ENCODE data around the gene ASIC2.

Gene ASIC2

GRCh38 chr17:33163533-33164168, 129.4 kb downstream of the ASIC2 start:
- no peak for DNase-seq (ENCODE audit: low read depth in 2 of 3, low spot score in 2 of 3)

- no peak for DNase-seq (ENCODE audit: low read depth in 2 of 3, low spot score in 2 of 3)
Measured at GRCh38 chr17:33154869-33155455, 138.1 kb downstream of the ASIC2 start.

- no peak for DNase-seq (ENCODE audit: low read depth in 2 of 3, low spot score in 2 of 3)
Measured at GRCh38 chr17:33152783-33153182, 140.3 kb downstream of the ASIC2 start.

- no peak for DNase-seq (ENCODE audit: low read depth in 2 of 3, low spot score in 2 of 3)
Measured at GRCh38 chr17:33151565-33151964, 141.5 kb downstream of the ASIC2 start.

- DNase-seq (ENCODE audit: low read depth in 2 of 3, low spot score in 2 of 3) = no peak
Measured at GRCh38 chr17:33145941-33146340, 147.2 kb downstream of the ASIC2 start.

GRCh38 chr17:33144837-33145236, 148.3 kb downstream of the ASIC2 start:
- no peak for DNase-seq (ENCODE audit: low read depth in 2 of 3, low spot score in 2 of 3)

- DNase-seq (ENCODE audit: low read depth in 2 of 3, low spot score in 2 of 3) = no peak
Measured at GRCh38 chr17:33142705-33143299, 150.3 kb downstream of the ASIC2 start.

GRCh38 chr17:33140413-33141099, 152.5 kb downstream of the ASIC2 start:
- DNase-seq (ENCODE audit: low read depth in 2 of 3, low spot score in 2 of 3) = no peak

GRCh38 chr17:33138627-33139026, 154.5 kb downstream of the ASIC2 start:
- no peak for DNase-seq (ENCODE audit: low read depth in 2 of 3, low spot score in 2 of 3)

- DNase-seq (ENCODE audit: low read depth in 2 of 3, low spot score in 2 of 3) = no peak
Measured at GRCh38 chr17:33137426-33137825, 155.7 kb downstream of the ASIC2 start.

GRCh38 chr17:33135691-33136090, 157.4 kb downstream of the ASIC2 start:
- no peak for DNase-seq (ENCODE audit: low read depth in 2 of 3, low spot score in 2 of 3)

GRCh38 chr17:33131620-33132019, 161.5 kb downstream of the ASIC2 start:
- no peak for DNase-seq (ENCODE audit: low read depth in 2 of 3, low spot score in 2 of 3)

- no peak for DNase-seq (ENCODE audit: low read depth in 2 of 3, low spot score in 2 of 3)
Measured at GRCh38 chr17:33127706-33128105, 165.4 kb downstream of the ASIC2 start.

GRCh38 chr17:33126086-33126485, 167.0 kb downstream of the ASIC2 start:
- DNase-seq (ENCODE audit: low read depth in 2 of 3, low spot score in 2 of 3) = no peak

GRCh38 chr17:33125552-33125950, 167.5 kb downstream of the ASIC2 start:
- no peak for DNase-seq (ENCODE audit: low read depth in 2 of 3, low spot score in 2 of 3)

GRCh38 chr17:33124871-33125551, 168.1 kb downstream of the ASIC2 start:
- no peak for DNase-seq (ENCODE audit: low read depth in 2 of 3, low spot score in 2 of 3)

GRCh38 chr17:33124185-33124584, 168.9 kb downstream of the ASIC2 start:
- DNase-seq (ENCODE audit: low read depth in 2 of 3, low spot score in 2 of 3) = no peak

GRCh38 chr17:33121756-33122155, 171.3 kb downstream of the ASIC2 start:
- DNase-seq (ENCODE audit: low read depth in 2 of 3, low spot score in 2 of 3) = no peak

- DNase-seq (ENCODE audit: low read depth in 2 of 3, low spot score in 2 of 3) = no peak
Measured at GRCh38 chr17:33121272-33121671, 171.8 kb downstream of the ASIC2 start.

- no peak for DNase-seq (ENCODE audit: low read depth in 2 of 3, low spot score in 2 of 3)
Measured at GRCh38 chr17:33120103-33120502, 173.0 kb downstream of the ASIC2 start.

GRCh38 chr17:33118391-33119075, 174.6 kb downstream of the ASIC2 start:
- DNase-seq (ENCODE audit: low read depth in 2 of 3, low spot score in 2 of 3) = no peak
